ENCODE data around the gene POLR2C. TPM values are rescaled to one million over a fixed set of nuclear protein-coding genes. Genes with fewer than 3 reads are reported as not detected.

POLR2C gene
- total RNA-seq, 1 experiment from 2014 or later, result 85.6 TPM

GRCh38 chr16:57493767-57494166, 31.3 kb downstream of the POLR2C start:
- H3K14ac ChIP-seq (ENCODE audit: insufficient read depth, low read length), result no peak overlapping the region
- H3K79me1 ChIP-seq (ENCODE audit: insufficient read depth, low read depth, low read length, poor library complexity, severe bottlenecking), result no peaks in the 10 kb centered on the region
- Mint-ChIP-seq H3K4me1 (no peaks in the 10 kb centered on the region), H3K36me3 (ENCODE audit: insufficient read depth in 1 of 3, low read depth in 3 of 3) (no peaks in the 10 kb centered on the region), H3K9me3 (peaks cover 6 to 8% of the 10 kb centered on the region in 2 experiments; a peak in 4 of 5 replicates), H3K27ac (no peak overlapping the region), H3K4me3 (no peak overlapping the region), H3K27me3 (ENCODE audit: low read depth) (peaks cover 11% of the 10 kb centered on the region)
- no peak overlapping the region for H2BK120ac ChIP-seq (ENCODE audit: low read depth, low read length, poor library complexity, severe bottlenecking)
- no peaks in the 10 kb centered on the region for H3K9me3 ChIP-seq (ENCODE audit: control insufficient read depth, low read depth, low read length)
- no peak for TF ChIP-seq CTCF (conservative IDR thresholded peaks at IDR 0.05)
- no peak overlapping the region for H2AK5ac ChIP-seq (ENCODE audit: insufficient read length, low read length)
- no peak overlapping the region for H4K91ac ChIP-seq (ENCODE audit: insufficient read length, low read depth, low read length)
- no peak overlapping the region for H2BK15ac ChIP-seq (ENCODE audit: low read depth, low read length)
- no peak overlapping the region for H3K18ac ChIP-seq (ENCODE audit: insufficient read length, low read depth, low read length)
- no peaks in the 10 kb centered on the region for H3K23me2 ChIP-seq (ENCODE audit: insufficient read length, low read depth, low read length, poor library complexity, severe bottlenecking)
- no peaks in the 10 kb centered on the region for H3K27me3 ChIP-seq (ENCODE audit: insufficient read depth, low read length)
- H3K27ac ChIP-seq (ENCODE audit: insufficient read length, low read depth, low read length), result no peak overlapping the region
- no peak overlapping the region for H3K4me2 ChIP-seq (ENCODE audit: insufficient read depth, insufficient read length, low read length)
- H3T11ph ChIP-seq (ENCODE audit: low read length), result no peak overlapping the region
- H3K56ac ChIP-seq (ENCODE audit: insufficient read length, low read depth, low read length), result no peak overlapping the region
- no peaks in the 10 kb centered on the region for H4K20me1 ChIP-seq (ENCODE audit: control insufficient read depth, insufficient read depth, insufficient read length)
- no peak for DNase-seq
- no peak overlapping the region for H3K23ac ChIP-seq (ENCODE audit: insufficient read length, low read depth, low read length)
- no peaks in the 10 kb centered on the region for H3K4me1 ChIP-seq (ENCODE audit: insufficient read depth, low read length)
- no peaks in the 10 kb centered on the region for H3K79me2 ChIP-seq (ENCODE audit: insufficient read depth, low read length)
- H3K9ac ChIP-seq (ENCODE audit: extremely low read depth, insufficient read length, low read length), result no peak overlapping the region
- no peak overlapping the region for H2BK5ac ChIP-seq (ENCODE audit: insufficient read length, low read length)
- no peak overlapping the region for H2BK20ac ChIP-seq (ENCODE audit: low read depth, low read length, poor library complexity, severe bottlenecking)
- WGBS (ENCODE audit: extremely low coverage, insufficient read length, low lambda C conversion rate), result no CpG with 5 or more reads among the region's 4 CpGs
- no peak overlapping the region for H3K4ac ChIP-seq (ENCODE audit: low read depth, low read length)
- H4K5ac ChIP-seq (ENCODE audit: insufficient read length, low read depth, low read length), result no peak overlapping the region
- no peak overlapping the region for H2BK12ac ChIP-seq (ENCODE audit: insufficient read length, low read depth, low read length)
- no peak overlapping the region for H2AFZ ChIP-seq (ENCODE audit: low read length)
- no peak overlapping the region for H4K8ac ChIP-seq (replicated peaks; ENCODE audit: insufficient read length, low read depth, low read length)

All from H9 (cell line).